Adrenal gland (tissue), 12 donors: ENCODE data around the gene AMDHD2. TPM values are rescaled to one million over a fixed set of nuclear protein-coding genes. Genes with fewer than 3 reads are reported as not detected.
A peak's percentile ranks its signal among the peaks of the same experiment; 100 is the strongest.

ENCODE experiments used
- DNase-seq, 7 donors: peaks; one replicate each; pipeline ENCODE4 v3.0.0-alpha.2; 2019 to 2020
- H3K27ac ChIP-seq, 5 donors: fragments of 200-600 bp; sonication (generic) in 4 of 5; 1 replicate in 3 of 5; 2 replicates in 2 of 5; pipeline versions ENCODE4 v1.5.1 to v1.8.0; 2016 to 2020; ENCODE audit warnings: mild to moderate bottlenecking in 1 of 5
- H3K27me3 ChIP-seq: fragments of 200-600 bp; 2 replicates; pipeline ENCODE4 v1.8.0; 2021
- H3K36me3 ChIP-seq, 2 donors: fragments of 200-600 bp; replicated peaks in 1 of 2; 1 replicate in 1 of 2; 2 replicates in 1 of 2; pipeline versions ENCODE4 v1.5.1 to v1.8.0; 2018 to 2022
- H3K4me1 ChIP-seq, 2 donors: fragments of 200-600 bp; replicated peaks in 1 of 2; 1 replicate in 1 of 2; 2 replicates in 1 of 2; pipeline versions ENCODE4 v1.5.1 to v1.8.0; 2018 to 2021
- H3K4me3 ChIP-seq, 4 donors: fragments of 200-600 bp; sonication (generic) in 3 of 4; one replicate each; pipeline ENCODE4 v1.5.1; 2016 to 2018
- H3K9me3 ChIP-seq, 3 donors: fragments of 200-600 bp; sonication (generic) in 1 of 3; replicated peaks in 1 of 3; 1 replicate in 2 of 3; 2 replicates in 1 of 3; pipeline versions ENCODE4 v1.5.1 to v1.8.0; 2016 to 2021
- CTCF ChIP-seq, 6 experiments: fragments of 450-650 bp in 4 of 6; fragments of 200-600 bp in 2 of 6; sonication (generic) in 1 of 6; IDR thresholded peaks; 1 replicate in 5 of 6; 2 replicates in 1 of 6; pipeline versions ENCODE4 v1.5.1 to v1.8.0; 2016 to 2021; ENCODE audit warnings: antibody characterized with exemption in 6 of 6, mild to moderate bottlenecking in 2 of 6, moderate library complexity in 1 of 6
- POLR2A ChIP-seq, 2 donors: fragments of 450-650 bp; IDR thresholded peaks; one replicate each; pipeline ENCODE4 v1.6.1; 2017; ENCODE audit warnings: antibody characterized with exemption in 2 of 2, mild to moderate bottlenecking in 2 of 2, moderate library complexity in 1 of 2
- WGBS, 4 donors: extraction: QIAGEN DNeasy Blood & Tissue Kit in 2 of 4; methylation state at CpG; one replicate each; pipeline versions ENCODE4 v1.1.5 to v1.1.7; 2013 to 2017; 5-methylcytosine and 5-hydroxymethylcytosine counted together
- intact Hi-C, 2 donors: fragments of 100-400 bp; cut with DNase I; formaldehyde crosslinking; loops; one replicate each; pipeline versions ENCODE4 v1.14.1 to v1.15.0; 2022 to 2023
- polyA plus RNA-seq, 3 donors: library from polyadenylated mRNA; stranded (reverse); fragments of 200-250 nt in 2 of 3; fragments of 350-450 nt in 1 of 3; fragmentation: Illumina TruSeq in 1 of 3; extraction: RNeasy Lipid Tissue Mini Kit (QIAGEN cat#74804) in 1 of 3; gene quantifications; one replicate each; pipeline ENCODE4 v1.2.3, GENCODE V29; 2013 to 2014
- total RNA-seq, 9 donors: library from RNA; depleted of rRNA in 4 of 9; stranded (reverse); fragments of >200 nt in 4 of 9; fragments of 120-200 nt in 1 of 9; fragmentation: NEBNext Ultra II Directional in 1 of 9; extraction: Animal tissue kit (Norgen Biotek cat#: 25700) in 1 of 9; gene quantifications; one replicate each; pipeline versions ENCODE4 v1.1.0 to v1.2.4, GENCODE V29; 2013 to 2023
- donor health status: healthy with polysubstance abuse.
- donor health status: Bipolar disorder and iron deficiency.
- donor health status: DM: yes; HTN: yes; CAD: no.
- donor health status: DM: no; HTN: no; CAD: no.
- donor health status: DM: no; HTN: no; CAD: no.
- donor health status: DM: yes; HTN: yes; CAD: no.

AMDHD2 gene
- total and polyA plus RNA-seq, 12 donors = 3.1 to 131 (median 64.7) TPM

DNA sequence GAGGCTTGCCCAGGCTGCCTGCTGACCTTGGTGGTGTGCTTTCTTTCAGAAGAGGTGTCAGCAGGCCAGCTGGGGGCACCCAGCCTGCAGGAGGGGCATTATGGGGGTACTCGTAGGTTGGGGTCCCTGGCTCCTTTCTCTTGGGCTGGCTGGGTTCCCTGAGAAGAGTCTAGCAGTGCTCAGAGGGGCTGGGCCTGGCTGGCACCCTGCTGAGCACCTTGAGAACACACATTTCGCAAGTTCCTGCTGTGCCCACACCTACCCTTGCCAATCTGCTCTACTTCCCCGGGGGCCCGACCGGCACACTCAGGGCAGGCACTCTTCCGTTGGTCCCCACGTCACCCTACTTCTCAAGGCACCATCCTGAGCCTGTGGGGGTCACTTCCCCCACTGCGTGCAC lies 6.0 kb downstream of the AMDHD2 start:
- H3K4me1 ChIP-seq = peaks cover 0 to 9% of the 10 kb centered on the region in 2 donors
- peaks cover 0 to 65% of the 10 kb centered on the region in 2 donors for H3K36me3 ChIP-seq
- H3K27me3 ChIP-seq = no peaks in the 10 kb centered on the region
- no peaks in the 10 kb centered on the region for H3K9me3 ChIP-seq
- H3K4me3 ChIP-seq = no peak overlapping the region
- TF ChIP-seq CTCF (IDR thresholded peaks at IDR 0.05) (no peak), POLR2A (IDR thresholded peaks at IDR 0.05) (no peak)
- peak in 1 of 7 donors; percentile 14 for DNase-seq
- intact Hi-C loops = no loop called here
- WGBS, 4 donors = 68 to 87% (median 74%) methylated on average over 3 to 8 of the region's 8 CpGs
- no peak overlapping the region for H3K27ac ChIP-seq

DNA sequence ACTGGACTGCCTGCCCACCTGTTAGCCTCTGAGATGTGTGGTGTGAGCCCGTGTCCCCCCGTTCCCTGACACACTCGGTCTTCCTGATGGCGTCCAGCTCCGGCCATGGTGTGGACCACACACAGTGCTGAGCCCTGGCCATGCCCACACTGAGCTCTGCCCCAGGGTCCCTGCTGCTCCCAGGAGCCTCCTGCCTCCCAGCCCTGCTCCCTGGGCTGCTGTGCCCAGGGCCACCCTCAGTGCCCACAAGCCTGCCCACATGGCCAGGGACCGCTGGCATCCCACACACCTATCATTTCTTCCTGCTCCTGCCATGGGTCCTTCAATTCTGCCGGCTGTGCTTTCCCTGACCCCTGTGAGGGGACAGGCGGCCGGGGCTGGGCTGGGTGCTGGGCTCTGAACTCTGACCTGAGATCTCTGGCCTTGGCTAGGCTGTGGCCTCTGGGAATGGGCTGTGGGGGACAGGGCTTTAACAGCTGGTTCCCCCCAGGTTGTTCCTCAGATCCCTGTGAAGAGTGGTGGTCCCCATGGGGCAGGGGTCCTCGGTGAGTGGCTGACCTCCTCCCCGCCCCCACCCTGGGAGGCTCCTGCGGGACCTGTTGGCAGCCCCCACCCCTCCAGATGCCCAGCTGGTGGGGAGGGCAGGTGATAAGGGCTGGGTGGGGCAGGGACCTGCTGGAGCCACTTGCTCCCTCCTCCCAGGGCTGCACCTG lies 7.1 kb downstream of the AMDHD2 start:
- Histone ChIP-seq H3K27ac (no peak overlapping the region), H3K4me1 (peaks cover 5 to 9% of the 10 kb centered on the region in 2 donors), H3K9me3 (no peaks in the 10 kb centered on the region), H3K27me3 (no peaks in the 10 kb centered on the region), H3K4me3 (no peak overlapping the region), H3K36me3 (peaks cover 0 to 65% of the 10 kb centered on the region in 2 donors)
- WGBS, 4 donors = 75 to 90% (median 86%) methylated on average over 6 to 12 of the region's 12 CpGs
- TF ChIP-seq CTCF (IDR thresholded peaks at IDR 0.05) (no peak), POLR2A (IDR thresholded peaks at IDR 0.05) (no peak)
- DNase-seq = peak in 1 of 7 donors; percentile 20
- intact Hi-C loops = no loop called here

- intact Hi-C loops = no loop called here
- no peak for DNase-seq
These were observed 7.6 kb downstream of the AMDHD2 start for GRCh38 chr16:2527784-2528100.

More at GRCh38 chr16:2527784-2528100, 7.6 kb downstream of the AMDHD2 start:
- Histone ChIP-seq H3K9me3 (no peaks in the 10 kb centered on the region), H3K36me3 (peaks cover 0 to 65% of the 10 kb centered on the region in 2 donors), H3K27ac (no peak overlapping the region), H3K4me3 (no peak overlapping the region), H3K4me1 (peaks cover 8 to 12% of the 10 kb centered on the region in 2 donors), H3K27me3 (no peaks in the 10 kb centered on the region)
- WGBS, 4 donors = 94 to 100% (median 97%) methylated on average over 1 to 24 of the region's 24 CpGs
- TF ChIP-seq POLR2A (IDR thresholded peaks at IDR 0.05) = no peak
- no peak for TF ChIP-seq CTCF (IDR thresholded peaks at IDR 0.05)
